GM15510 (cell line): ENCODE data around the gene CDCP1.

Source experiments
- POLR2A ChIP-seq: IDR thresholded peaks from 3 replicates; pipeline ENCODE4 v1.6.1; 2011; ENCODE audit warnings: borderline replicate concordance; ENCODE audit not compliant: insufficient read length; ENCODE audit errors: extremely low read depth

Gene CDCP1

DNA sequence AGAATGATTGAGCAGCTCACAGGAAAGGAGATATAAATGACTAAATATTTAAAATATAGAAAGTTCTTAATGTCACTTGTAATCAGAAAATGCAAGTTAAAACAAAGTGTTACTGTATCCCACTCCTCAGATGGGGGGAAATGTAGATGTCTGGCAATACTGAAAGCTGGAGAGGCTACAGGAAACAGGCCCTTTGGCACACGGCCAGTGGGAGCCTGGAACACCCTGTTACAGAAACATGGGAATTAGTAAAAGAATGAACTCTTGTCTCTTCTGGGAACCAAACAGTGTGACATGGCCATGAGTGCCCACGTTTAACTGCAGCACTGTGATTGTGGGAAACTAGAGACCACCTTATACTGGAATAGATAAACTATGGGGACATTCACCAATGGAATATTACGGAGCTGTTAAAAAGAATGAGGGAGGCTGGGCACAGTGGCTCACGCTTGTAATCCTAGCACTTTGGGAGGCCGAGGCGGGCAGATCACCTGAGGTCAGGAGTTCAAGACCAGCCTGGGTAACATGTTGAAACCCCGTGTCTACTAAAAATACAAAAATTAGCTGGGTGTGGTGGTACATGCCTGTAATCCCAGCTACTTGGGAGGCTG, 50.2 kb downstream of the CDCP1 start:
- no peak for TF ChIP-seq POLR2A

- no peak for TF ChIP-seq POLR2A
Observed at GRCh38 chr3:45093176-45093575, 53.0 kb downstream of the CDCP1 start.

DNA sequence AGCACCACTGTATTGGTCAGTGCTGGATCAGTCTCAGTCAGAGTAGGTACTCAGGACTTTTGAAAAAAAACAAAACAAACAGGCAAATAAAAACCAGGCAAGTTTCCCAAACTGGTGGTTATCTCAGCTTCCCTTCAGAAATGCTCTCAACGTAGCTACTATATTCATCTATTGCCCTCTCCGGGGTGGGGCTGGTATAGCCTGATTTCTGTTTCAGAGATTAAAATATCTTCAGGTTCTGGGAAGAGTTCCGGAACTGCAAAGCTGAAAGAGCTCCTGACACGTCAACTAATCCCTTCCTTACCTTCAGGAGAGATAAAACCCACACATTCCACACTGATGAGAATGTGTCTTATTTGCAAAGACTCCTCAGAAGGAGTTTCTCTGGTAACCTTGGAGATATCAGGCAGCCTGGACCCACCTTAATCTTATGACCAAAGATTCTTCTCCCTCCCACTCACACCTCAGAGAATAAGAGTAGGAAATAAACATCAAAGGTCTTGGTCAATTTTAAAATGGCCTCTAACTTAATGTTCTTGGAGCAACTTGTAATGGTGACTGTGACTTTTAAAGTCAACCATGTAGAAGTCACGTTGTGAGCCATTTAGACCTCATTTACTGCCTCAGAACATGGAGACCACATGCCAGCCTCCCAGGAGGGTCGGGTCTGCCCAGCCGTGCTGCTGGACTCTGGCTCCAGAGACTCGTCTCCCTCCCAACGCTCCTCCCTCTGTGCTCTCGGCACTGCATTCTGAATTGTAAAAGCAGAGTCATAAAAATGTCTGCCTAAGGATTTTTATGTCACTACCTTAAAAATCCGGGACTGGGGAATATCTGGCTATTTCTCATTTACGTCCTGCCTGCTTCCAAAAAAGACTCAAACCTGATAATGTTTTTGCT, 53.8 kb downstream of the CDCP1 start:
- TF ChIP-seq POLR2A, result no peak

DNA sequence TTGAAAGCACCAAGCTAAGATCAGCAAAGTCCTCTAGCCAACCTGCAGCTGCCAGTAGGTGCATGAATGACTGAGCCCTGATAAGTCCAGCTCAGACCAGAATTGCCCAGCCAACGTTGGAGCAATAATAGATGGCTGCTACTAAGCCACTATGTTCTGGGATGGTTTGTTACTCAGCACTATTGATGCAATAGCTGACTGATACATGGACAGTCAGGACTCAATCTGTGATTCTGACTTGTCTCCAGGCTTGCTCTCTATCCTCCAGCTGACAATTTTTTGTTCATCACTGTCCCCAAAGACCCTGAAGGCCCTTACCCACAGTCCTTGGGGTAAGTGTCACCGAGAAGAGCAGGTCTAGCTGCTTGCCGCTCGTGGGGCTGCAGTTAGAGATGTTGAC, 55.3 kb downstream of the CDCP1 start:
- no peak for TF ChIP-seq POLR2A

- no peak for TF ChIP-seq POLR2A
Observed at GRCh38 chr3:45088543-45089358, 57.4 kb downstream of the CDCP1 start.

DNA sequence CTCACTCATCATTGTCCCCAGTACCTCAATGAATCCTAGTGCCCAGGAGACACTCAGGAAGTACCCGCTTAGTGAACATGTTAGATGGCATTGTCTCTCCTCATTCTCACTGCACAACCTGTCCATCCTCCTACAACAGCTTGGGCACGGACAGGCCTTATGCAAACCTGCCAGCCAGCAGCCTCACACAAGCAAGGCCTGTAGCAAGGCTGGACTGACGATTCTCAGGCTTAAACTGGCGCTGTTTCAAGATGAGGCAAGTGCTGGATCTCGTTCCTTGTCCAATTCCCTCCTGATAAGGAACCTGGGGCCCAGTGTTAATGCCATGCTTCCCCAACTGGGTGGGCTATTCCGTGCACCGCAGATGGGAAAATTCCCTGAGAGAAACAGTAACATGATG, 59.0 kb downstream of the CDCP1 start:
- no peak for TF ChIP-seq POLR2A

DNA sequence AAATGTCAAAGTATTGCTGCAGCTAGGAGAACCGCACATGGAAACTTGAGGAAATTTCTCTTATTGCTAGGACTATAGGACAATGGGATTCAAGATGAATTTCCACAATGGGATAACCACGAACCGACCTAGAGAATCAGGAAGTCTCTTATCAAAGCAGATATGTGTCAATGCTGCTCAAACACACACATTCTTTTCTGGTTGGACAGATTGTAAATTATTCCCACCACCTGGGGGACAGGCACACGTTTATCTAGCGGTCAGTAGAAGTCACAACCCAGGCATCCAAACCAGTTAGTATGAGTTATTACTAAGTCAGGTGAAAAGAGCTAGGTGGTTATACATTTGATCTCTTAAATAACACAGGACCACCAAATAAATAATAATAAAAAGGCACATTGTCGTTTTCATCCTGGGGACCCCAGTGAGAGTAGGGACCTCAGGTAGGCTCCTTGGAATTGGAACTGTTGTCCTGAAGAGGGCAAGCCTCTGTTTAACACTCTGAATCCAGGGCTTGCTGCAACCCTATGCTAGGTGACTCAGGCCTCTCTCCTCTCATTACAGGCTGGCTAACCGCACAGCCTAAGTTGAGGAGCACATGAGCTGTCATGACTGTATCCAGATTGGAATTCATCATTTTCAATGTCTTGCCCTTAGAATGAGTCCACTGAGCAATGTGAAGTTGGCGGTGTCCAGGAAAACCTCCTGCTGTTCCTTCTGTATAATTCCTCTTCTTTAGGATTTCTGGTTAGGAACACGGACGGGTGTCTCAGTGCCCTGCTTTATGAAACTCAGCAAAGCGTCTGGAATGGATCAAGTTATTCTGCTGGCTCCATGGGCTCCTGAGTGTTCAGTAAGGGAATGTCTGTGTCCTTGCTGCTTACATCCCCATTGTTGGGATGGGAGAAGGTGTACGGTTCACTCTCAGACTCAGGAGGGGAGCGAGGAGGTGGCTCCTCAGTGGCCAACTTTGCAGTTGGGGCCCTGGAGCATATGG, 61.1 kb downstream of the CDCP1 start:
- TF ChIP-seq POLR2A, result no peak

DNA sequence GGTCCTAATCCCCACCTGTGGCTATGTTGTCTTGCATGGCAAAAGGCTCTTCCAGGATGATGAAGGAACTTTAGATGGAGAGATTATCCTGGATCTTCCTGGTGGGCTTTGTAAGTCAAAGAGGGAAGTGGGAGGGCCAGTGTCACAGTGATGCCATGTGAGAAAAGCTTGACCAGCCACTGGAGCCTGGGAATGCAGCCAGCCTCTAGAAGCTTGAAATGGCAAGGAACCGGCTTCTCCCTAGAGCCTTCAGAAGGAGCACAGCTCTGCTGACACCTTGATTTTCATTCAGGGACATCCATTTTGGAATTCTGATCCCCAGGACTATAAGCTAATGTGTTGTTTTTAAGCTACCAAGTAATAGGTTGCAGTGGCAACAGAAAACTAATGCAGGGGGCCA, 61.8 kb downstream of the CDCP1 start:
- no peak for TF ChIP-seq POLR2A

DNA sequence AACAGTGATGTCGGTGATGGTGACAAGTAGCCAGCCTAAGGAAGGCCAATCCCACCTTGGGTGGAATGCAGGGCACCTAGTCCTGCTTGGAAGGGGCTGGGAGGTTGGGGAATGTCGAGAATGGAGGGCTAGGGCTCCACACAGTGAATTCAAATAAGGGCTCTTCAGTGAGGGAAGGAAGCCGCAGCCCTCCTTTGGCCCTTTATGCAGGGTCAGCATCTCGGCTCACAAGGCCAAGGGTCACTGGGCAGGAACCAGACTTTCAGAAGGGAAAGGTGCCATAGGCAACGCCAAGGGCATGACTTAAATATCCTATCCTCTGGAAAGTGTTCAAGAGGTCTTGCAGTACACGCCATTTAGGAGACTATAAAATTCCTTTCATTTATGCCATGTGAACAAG, 63.2 kb downstream of the CDCP1 start:
- no peak for TF ChIP-seq POLR2A

DNA sequence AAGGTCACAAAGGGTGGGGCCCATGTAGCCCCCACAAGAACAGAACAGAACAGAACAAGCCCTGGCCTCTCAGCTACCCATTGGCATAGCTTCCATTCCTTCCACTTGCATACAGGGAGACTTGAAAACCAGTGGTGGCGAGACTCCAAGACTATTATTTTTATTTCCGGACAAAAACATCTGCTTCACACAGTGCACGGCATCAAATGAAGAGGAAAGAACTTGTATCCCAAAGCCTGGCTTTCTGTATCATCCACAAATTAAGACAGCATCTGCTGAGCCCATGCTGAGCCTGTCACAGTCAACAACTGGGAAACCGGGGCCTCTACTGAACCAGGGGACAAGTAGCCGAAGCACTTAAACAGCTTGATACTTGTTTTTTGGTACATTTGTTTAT, 64.0 kb downstream of the CDCP1 start:
- no peak for TF ChIP-seq POLR2A

GRCh38 chr3:45081506-45082141, 64.6 kb downstream of the CDCP1 start:
- TF ChIP-seq POLR2A, result no peak

DNA sequence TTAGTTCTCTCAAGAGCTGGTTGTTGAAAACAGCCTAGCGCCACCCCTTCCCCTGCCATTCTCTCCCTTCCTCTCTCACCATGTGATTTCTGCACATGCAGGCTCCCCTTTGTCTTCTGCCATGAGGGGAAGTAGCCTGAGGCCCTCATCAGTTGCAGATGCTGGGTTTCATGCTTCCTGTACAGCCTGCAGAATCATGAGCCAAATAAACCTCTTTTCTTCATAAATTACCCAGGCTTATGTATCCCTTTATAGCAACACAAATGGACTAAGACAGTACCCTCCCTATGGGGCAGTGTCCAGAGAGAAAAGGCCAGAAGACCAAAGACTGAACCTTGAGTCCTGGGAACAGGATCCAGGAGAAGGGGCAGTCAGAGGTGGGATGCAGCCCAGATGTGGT, 65.4 kb downstream of the CDCP1 start:
- no peak for TF ChIP-seq POLR2A

DNA sequence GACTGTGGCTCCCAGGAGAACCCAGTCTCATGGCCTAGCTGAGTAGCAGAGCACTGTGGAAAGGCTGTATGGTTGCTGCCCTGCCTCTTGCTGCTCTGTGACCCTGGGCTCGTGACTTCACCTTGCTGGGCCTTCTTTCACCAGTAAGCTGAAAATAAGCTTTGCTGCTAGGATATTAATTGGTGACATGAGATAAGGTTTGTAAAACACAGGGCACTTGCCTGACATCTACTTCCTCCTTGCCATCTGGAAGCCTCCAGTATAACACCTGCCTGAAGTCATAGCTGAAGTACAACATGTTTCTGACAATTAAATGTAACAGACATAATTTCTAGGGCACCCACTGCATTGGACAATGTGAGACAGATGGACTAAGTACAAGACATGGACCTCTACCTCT, 66.5 kb downstream of the CDCP1 start:
- TF ChIP-seq POLR2A, result no peak
